SK-N-SH treated with all-trans-retinoic acid at 6 μM for 48 hours (cell line): ENCODE data around the gene CDH4.

Source experiments
- ATAC-seq: fragments of 200-7000 bp; cut with Tn5 transposase; 3 replicates; pipeline ENCODE4 v1.9.1; 2020; ENCODE audit warnings: mild to moderate bottlenecking, moderate library complexity
- ARNTL ChIP-seq: fragments of 450-650 bp; formaldehyde crosslinking; IDR thresholded peaks from 2 replicates; pipeline ENCODE4 v1.5.0; 2020; ENCODE audit warnings: low read depth, mild to moderate bottlenecking, moderate library complexity, borderline replicate concordance
- BACH2 ChIP-seq: fragments of 250-450 bp; sonication (Bioruptor Pico); IDR thresholded peaks from 2 replicates; pipeline ENCODE4 v1.9.0; 2021; ENCODE audit warnings: mild to moderate bottlenecking, borderline replicate concordance
- CSDC2 ChIP-seq: fragments of 250-450 bp; sonication (Bioruptor Pico); IDR thresholded peaks from 2 replicates; pipeline ENCODE4 v1.5.0; 2020; ENCODE audit warnings: mild to moderate bottlenecking, moderate library complexity
- ESRRG ChIP-seq: fragments of 250-450 bp; sonication (Bioruptor Pico); IDR thresholded peaks from 2 replicates; pipeline ENCODE4 v1.6.1; 2021; ENCODE audit warnings: mild to moderate bottlenecking
- GLIS3 ChIP-seq: fragments of 250-450 bp; sonication (Bioruptor Pico); IDR thresholded peaks from 2 replicates; pipeline ENCODE4 v1.5.0; 2020; ENCODE audit warnings: mild to moderate bottlenecking, moderate library complexity
- ISL1 ChIP-seq: fragments of 250-450 bp; sonication (Bioruptor Pico); IDR thresholded peaks from 2 replicates; pipeline ENCODE4 v2.1.2; 2022; ENCODE audit warnings: mild to moderate bottlenecking, moderate library complexity
- OSR1 ChIP-seq: fragments of 250-450 bp; sonication (Bioruptor Pico); IDR thresholded peaks from 2 replicates; pipeline ENCODE4 v1.8.0; 2022; ENCODE audit warnings: moderate library complexity, mild to moderate bottlenecking, inconsistent platforms
- PPARA ChIP-seq: fragments of 250-450 bp; sonication (Bioruptor Pico); IDR thresholded peaks from 2 replicates; pipeline ENCODE4 v1.5.0; 2020; ENCODE audit warnings: mild to moderate bottlenecking, borderline replicate concordance
- RARB ChIP-seq: fragments of 250-450 bp; sonication (Bioruptor Pico); IDR thresholded peaks from 2 replicates; pipeline ENCODE4 v1.8.0; 2021; ENCODE audit warnings: mild to moderate bottlenecking, moderate library complexity
- SNAI2 ChIP-seq: fragments of 250-450 bp; sonication (Bioruptor Pico); IDR thresholded peaks from 2 replicates; pipeline ENCODE4 v1.5.0; 2020; ENCODE audit warnings: mild to moderate bottlenecking, moderate library complexity
- TCF4 ChIP-seq: fragments of 250-450 bp; sonication (Bioruptor Pico); IDR thresholded peaks from 2 replicates; pipeline ENCODE4 v1.8.0; 2021; ENCODE audit warnings: mild to moderate bottlenecking, moderate library complexity, borderline replicate concordance
- TOX ChIP-seq: fragments of 250-450 bp; sonication (Bioruptor Pico); IDR thresholded peaks from 2 replicates; pipeline ENCODE4 v1.8.0; 2021; ENCODE audit warnings: mild to moderate bottlenecking, moderate library complexity, borderline replicate concordance
- ZFP30 ChIP-seq: fragments of 450-650 bp; formaldehyde crosslinking; IDR thresholded peaks from 2 replicates; pipeline ENCODE4 v1.5.0; 2022; ENCODE audit warnings: mild to moderate bottlenecking, moderate library complexity
- ZNF565 ChIP-seq: fragments of 450-650 bp; formaldehyde crosslinking; conservative IDR thresholded peaks from 2 replicates; pipeline ENCODE4 v1.5.0; 2020; ENCODE audit warnings: low read depth, mild to moderate bottlenecking, moderate library complexity
- ZNF8 ChIP-seq: fragments of 450-650 bp; formaldehyde crosslinking; IDR thresholded peaks from 2 replicates; pipeline ENCODE4 v1.5.0; 2020; ENCODE audit warnings: mild to moderate bottlenecking, moderate library complexity
- TF ChIP-seq, protein P1 (sequence below): fragments of 250-450 bp; sonication (Bioruptor Pico); IDR thresholded peaks from 2 replicates; pipeline ENCODE4 v1.5.1; 2021; ENCODE audit warnings: mild to moderate bottlenecking, moderate library complexity
- TF ChIP-seq, protein P2 (sequence below): fragments of 250-450 bp; sonication (Bioruptor Pico); IDR thresholded peaks from 2 replicates; pipeline ENCODE4 v1.8.0; 2021; ENCODE audit warnings: low read depth, mild to moderate bottlenecking, moderate library complexity, borderline replicate concordance
- TF ChIP-seq, protein P3 (sequence below): fragments of 250-450 bp; sonication (Bioruptor Pico); IDR thresholded peaks from 2 replicates; pipeline ENCODE4 v1.5.1; 2020; ENCODE audit warnings: low read depth, mild to moderate bottlenecking, moderate library complexity
- TF ChIP-seq, protein P4 (sequence below): fragments of 250-450 bp; sonication (Bioruptor Pico); IDR thresholded peaks from 2 replicates; pipeline ENCODE4 v1.5.0; 2020; ENCODE audit warnings: mild to moderate bottlenecking, moderate library complexity

Gene CDH4

DNA sequence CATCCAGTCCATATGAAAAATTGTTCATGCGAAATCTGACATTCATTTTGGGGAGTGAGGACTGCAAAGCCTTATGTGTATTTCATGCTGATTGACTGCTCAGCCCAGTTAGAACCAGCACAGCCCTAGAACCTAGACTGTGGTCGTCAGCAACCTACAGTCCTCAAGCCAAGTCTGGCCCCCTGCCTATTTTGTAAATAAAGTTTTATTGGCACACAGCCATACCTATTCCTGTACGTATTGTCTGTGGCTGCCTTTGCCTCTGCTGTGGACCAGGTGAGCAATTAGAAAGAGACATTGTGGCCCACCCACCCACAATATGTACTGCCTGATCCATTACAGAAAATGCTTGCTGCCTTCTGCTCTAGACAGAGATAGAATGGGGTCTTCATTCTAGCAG lies 422.6 kb downstream of the CDH4 start (continued):
- TF ChIP-seq, protein P1, sequence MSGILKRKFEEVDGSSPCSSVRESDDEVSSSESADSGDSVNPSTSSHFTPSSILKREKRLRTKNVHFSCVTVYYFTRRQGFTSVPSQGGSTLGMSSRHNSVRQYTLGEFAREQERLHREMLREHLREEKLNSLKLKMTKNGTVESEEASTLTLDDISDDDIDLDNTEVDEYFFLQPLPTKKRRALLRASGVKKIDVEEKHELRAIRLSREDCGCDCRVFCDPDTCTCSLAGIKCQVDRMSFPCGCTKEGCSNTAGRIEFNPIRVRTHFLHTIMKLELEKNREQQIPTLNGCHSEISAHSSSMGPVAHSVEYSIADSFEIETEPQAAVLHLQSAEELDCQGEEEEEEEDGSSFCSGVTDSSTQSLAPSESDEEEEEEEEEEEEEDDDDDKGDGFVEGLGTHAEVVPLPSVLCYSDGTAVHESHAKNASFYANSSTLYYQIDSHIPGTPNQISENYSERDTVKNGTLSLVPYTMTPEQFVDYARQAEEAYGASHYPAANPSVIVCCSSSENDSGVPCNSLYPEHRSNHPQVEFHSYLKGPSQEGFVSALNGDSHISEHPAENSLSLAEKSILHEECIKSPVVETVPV (CRISPR knock-in tag): no peak
- TF ChIP-seq SNAI2 (CRISPR knock-in tag) (no peak), ESRRG (CRISPR knock-in tag) (no peak)

DNA sequence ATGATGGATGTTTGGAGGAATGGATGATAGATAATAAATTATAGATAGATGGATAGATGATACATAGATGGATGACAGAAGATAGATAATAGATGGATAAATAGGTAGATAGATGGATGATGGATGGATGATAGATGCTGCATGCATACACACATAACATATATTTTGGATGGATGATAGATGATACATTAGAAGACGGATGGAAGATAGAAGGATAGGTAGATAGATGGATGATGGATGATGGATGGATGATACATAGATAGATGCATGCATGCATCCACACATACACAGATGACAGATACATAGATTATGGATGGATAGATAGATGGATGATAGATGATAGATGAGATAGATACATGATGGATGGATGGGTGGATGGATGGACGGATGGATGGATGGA lies 425.9 kb downstream of the CDH4 start:
- TF ChIP-seq ZNF8 (CRISPR knock-in tag) (no peak), ISL1 (CRISPR knock-in tag) (no peak), GLIS3 (CRISPR knock-in tag) (no peak)
- TF ChIP-seq, protein P2, sequence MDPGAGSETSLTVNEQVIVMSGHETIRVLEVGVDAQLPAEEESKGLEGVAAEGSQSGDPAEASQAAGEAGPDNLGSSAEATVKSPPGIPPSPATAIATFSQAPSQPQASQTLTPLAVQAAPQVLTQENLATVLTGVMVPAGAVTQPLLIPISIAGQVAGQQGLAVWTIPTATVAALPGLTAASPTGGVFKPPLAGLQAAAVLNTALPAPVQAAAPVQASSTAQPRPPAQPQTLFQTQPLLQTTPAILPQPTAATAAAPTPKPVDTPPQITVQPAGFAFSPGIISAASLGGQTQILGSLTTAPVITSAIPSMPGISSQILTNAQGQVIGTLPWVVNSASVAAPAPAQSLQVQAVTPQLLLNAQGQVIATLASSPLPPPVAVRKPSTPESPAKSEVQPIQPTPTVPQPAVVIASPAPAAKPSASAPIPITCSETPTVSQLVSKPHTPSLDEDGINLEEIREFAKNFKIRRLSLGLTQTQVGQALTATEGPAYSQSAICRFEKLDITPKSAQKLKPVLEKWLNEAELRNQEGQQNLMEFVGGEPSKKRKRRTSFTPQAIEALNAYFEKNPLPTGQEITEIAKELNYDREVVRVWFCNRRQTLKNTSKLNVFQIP (CRISPR knock-in tag): no peak
- TF ChIP-seq, all 23 proteins: peak for 0
- ATAC-seq: no peak

DNA sequence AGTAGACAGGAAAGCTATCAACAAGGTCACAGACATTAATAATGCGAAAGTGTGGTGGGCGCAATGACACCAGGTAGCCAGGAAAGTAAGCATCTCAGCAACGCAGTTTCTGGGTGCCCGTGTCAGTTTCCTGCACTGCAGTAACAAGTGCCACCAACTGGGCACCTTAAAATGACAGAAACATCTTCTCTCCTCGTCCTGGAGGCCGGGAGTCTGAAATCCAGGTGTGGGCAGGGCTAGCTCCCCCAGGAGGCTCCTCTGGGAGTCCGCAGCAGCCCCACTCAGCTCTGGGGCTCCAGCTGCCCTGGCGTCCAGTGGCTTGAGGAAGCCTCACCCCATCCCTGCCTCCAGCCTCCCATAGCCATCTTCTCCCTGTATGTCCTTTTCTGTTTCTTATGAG lies 426.4 kb downstream of the CDH4 start:
- ATAC-seq: no peak
- TF ChIP-seq TCF4 (CRISPR knock-in tag) (no peak), OSR1 (no peak), CSDC2 (no peak), BACH2 (CRISPR knock-in tag) (no peak), ESRRG (CRISPR knock-in tag) (no peak), PPARA (CRISPR knock-in tag) (no peak), ARNTL (CRISPR knock-in tag) (no peak), RARB (CRISPR knock-in tag) (no peak)
- TF ChIP-seq, protein P1 (CRISPR knock-in tag): no peak
- TF ChIP-seq, protein P3, sequence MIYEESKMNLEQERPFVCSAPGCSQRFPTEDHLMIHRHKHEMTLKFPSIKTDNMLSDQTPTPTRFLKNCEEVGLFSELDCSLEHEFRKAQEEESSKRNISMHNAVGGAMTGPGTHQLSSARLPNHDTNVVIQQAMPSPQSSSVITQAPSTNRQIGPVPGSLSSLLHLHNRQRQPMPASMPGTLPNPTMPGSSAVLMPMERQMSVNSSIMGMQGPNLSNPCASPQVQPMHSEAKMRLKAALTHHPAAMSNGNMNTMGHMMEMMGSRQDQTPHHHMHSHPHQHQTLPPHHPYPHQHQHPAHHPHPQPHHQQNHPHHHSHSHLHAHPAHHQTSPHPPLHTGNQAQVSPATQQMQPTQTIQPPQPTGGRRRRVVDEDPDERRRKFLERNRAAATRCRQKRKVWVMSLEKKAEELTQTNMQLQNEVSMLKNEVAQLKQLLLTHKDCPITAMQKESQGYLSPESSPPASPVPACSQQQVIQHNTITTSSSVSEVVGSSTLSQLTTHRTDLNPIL (CRISPR knock-in tag): no peak

DNA sequence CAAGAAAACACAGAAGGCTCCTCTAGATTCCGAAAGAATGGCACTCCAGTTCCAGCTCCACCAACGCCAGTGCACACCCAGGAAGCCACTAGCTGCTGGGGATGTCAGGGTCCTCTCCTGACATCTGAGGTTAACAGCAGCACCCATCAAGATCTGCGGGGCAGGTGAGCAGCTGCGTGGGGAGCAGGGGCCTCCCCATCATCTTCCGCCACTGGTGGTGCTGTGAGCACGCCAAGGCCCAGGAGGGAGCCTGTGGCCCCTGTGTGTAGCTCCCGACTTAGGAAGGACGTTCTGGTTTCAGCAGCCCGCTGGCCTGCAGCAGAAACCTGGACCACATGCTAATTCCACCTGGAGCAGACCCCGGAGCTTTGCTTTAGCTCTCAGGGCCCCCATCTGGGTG lies 427.4 kb downstream of the CDH4 start:
- TF ChIP-seq, protein P3 (CRISPR knock-in tag): no peak
- TF ChIP-seq CSDC2 (no peak), ZNF8 (CRISPR knock-in tag) (no peak), ZFP30 (CRISPR knock-in tag) (no peak), BACH2 (CRISPR knock-in tag) (no peak), TCF4 (CRISPR knock-in tag) (no peak), TOX (CRISPR knock-in tag) (no peak), ZNF565 (CRISPR knock-in tag) (no peak), PPARA (CRISPR knock-in tag) (no peak)
- TF ChIP-seq, protein P4, sequence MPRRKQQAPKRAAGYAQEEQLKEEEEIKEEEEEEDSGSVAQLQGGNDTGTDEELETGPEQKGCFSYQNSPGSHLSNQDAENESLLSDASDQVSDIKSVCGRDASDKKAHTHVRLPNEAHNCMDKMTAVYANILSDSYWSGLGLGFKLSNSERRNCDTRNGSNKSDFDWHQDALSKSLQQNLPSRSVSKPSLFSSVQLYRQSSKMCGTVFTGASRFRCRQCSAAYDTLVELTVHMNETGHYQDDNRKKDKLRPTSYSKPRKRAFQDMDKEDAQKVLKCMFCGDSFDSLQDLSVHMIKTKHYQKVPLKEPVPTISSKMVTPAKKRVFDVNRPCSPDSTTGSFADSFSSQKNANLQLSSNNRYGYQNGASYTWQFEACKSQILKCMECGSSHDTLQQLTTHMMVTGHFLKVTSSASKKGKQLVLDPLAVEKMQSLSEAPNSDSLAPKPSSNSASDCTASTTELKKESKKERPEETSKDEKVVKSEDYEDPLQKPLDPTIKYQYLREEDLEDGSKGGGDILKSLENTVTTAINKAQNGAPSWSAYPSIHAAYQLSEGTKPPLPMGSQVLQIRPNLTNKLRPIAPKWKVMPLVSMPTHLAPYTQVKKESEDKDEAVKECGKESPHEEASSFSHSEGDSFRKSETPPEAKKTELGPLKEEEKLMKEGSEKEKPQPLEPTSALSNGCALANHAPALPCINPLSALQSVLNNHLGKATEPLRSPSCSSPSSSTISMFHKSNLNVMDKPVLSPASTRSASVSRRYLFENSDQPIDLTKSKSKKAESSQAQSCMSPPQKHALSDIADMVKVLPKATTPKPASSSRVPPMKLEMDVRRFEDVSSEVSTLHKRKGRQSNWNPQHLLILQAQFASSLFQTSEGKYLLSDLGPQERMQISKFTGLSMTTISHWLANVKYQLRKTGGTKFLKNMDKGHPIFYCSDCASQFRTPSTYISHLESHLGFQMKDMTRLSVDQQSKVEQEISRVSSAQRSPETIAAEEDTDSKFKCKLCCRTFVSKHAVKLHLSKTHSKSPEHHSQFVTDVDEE (CRISPR knock-in tag): no peak
- ATAC-seq: no peak
